ENCODE data around the gene FAM120AOS.

DNA sequence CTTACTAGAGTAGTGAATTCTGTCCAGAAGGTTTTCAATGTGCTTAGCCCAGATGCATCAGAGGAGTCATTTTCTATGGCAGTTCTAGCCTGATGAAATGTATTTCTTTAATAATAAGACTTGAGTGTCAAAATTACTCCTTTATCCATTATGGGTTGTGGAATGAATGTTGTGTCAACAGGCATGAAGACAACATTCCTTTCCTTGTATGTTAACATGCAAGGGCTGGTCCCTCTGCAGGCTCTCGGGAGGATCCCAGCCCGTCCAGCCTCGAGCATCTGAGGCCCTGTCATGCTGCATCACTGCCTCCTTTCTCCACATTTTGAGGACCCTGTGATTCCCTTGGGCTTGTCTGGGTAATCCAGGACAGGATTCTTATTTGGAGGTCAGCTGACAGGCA lies 42.9 kb upstream of the FAM120AOS start:
- TF ChIP-seq, protein P1, sequence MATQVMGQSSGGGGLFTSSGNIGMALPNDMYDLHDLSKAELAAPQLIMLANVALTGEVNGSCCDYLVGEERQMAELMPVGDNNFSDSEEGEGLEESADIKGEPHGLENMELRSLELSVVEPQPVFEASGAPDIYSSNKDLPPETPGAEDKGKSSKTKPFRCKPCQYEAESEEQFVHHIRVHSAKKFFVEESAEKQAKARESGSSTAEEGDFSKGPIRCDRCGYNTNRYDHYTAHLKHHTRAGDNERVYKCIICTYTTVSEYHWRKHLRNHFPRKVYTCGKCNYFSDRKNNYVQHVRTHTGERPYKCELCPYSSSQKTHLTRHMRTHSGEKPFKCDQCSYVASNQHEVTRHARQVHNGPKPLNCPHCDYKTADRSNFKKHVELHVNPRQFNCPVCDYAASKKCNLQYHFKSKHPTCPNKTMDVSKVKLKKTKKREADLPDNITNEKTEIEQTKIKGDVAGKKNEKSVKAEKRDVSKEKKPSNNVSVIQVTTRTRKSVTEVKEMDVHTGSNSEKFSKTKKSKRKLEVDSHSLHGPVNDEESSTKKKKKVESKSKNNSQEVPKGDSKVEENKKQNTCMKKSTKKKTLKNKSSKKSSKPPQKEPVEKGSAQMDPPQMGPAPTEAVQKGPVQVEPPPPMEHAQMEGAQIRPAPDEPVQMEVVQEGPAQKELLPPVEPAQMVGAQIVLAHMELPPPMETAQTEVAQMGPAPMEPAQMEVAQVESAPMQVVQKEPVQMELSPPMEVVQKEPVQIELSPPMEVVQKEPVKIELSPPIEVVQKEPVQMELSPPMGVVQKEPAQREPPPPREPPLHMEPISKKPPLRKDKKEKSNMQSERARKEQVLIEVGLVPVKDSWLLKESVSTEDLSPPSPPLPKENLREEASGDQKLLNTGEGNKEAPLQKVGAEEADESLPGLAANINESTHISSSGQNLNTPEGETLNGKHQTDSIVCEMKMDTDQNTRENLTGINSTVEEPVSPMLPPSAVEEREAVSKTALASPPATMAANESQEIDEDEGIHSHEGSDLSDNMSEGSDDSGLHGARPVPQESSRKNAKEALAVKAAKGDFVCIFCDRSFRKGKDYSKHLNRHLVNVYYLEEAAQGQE (IDR thresholded peaks at IDR 0.05; ENCODE audit: low read depth): no peak
- TF ChIP-seq POLR2A (IDR thresholded peaks at IDR 0.05; ENCODE audit: borderline replicate concordance, extremely low read depth, insufficient read depth, insufficient read length): no peak
- TF ChIP-seq, protein P2, sequence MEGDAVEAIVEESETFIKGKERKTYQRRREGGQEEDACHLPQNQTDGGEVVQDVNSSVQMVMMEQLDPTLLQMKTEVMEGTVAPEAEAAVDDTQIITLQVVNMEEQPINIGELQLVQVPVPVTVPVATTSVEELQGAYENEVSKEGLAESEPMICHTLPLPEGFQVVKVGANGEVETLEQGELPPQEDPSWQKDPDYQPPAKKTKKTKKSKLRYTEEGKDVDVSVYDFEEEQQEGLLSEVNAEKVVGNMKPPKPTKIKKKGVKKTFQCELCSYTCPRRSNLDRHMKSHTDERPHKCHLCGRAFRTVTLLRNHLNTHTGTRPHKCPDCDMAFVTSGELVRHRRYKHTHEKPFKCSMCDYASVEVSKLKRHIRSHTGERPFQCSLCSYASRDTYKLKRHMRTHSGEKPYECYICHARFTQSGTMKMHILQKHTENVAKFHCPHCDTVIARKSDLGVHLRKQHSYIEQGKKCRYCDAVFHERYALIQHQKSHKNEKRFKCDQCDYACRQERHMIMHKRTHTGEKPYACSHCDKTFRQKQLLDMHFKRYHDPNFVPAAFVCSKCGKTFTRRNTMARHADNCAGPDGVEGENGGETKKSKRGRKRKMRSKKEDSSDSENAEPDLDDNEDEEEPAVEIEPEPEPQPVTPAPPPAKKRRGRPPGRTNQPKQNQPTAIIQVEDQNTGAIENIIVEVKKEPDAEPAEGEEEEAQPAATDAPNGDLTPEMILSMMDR (IDR thresholded peaks at IDR 0.05 in 2 of 3, conservative IDR thresholded peaks at IDR 0.05 in 1 of 3; ENCODE audit: borderline replicate concordance in 1 of 3, insufficient read depth in 1 of 3, low read depth in 2 of 3, low read length in 2 of 3): no peak
- no peak for TF ChIP-seq SP1 (IDR thresholded peaks at IDR 0.05; ENCODE audit: low read depth)
- no peak for TF ChIP-seq EZH2 (IDR thresholded peaks at IDR 0.05)
- no peak for TF ChIP-seq ZNF274 (IDR thresholded peaks at IDR 0.05; ENCODE audit: low read depth, low read length)

Data from HCT116 (cell line).